Glutamatergic neuron (in vitro differentiated cells): ENCODE data around the gene CUL2. TPM values are rescaled to one million over a fixed set of nuclear protein-coding genes. Genes with fewer than 3 reads are reported as not detected.
"Not testable (repeated sequence)": the region's sequence is repeated elsewhere in the genome, so short reads cannot be mapped to it uniquely, and the experiment has no call there.

ENCODE experiments used
- DNase-seq: peaks from one replicate; pipeline ENCODE4 v3.0.0; 2022
- H3K27ac Mint-ChIP-seq: one replicate; pipeline ENCODE4 v1.8.0; 2020; ENCODE audit warnings: mild to moderate bottlenecking, mixed read lengths, inconsistent platforms; ENCODE audit not compliant: unreplicated experiment
- H3K27me3 Mint-ChIP-seq: one replicate; pipeline ENCODE4 v1.8.0; 2020; ENCODE audit warnings: mild to moderate bottlenecking, moderate library complexity, mixed read lengths, inconsistent platforms; ENCODE audit not compliant: unreplicated experiment
- H3K36me3 Mint-ChIP-seq: one replicate; pipeline ENCODE4 v1.8.0; 2020; ENCODE audit warnings: mild to moderate bottlenecking, mixed read lengths, inconsistent platforms; ENCODE audit not compliant: unreplicated experiment
- H3K4me1 Mint-ChIP-seq: one replicate; pipeline ENCODE4 v1.8.0; 2020; ENCODE audit warnings: mild to moderate bottlenecking, low read depth, mixed read lengths, inconsistent platforms; ENCODE audit not compliant: unreplicated experiment
- H3K4me3 Mint-ChIP-seq: one replicate; pipeline ENCODE4 v1.8.0; 2020; ENCODE audit warnings: mild to moderate bottlenecking, mixed read lengths, inconsistent platforms; ENCODE audit not compliant: unreplicated experiment
- H3K9me3 Mint-ChIP-seq: one replicate; pipeline ENCODE4 v1.8.0; 2020; ENCODE audit warnings: mild to moderate bottlenecking, moderate library complexity, mixed read lengths, inconsistent platforms; ENCODE audit not compliant: unreplicated experiment
- CTCF ChIP-seq: fragments of 200-600 bp; sonication (generic); IDR thresholded peaks from one replicate; pipeline ENCODE4 v1.5.0; 2021; ENCODE audit not compliant: partially characterized antibody, unreplicated experiment
- total RNA-seq: library from RNA; stranded (reverse); fragmentation: NEBNext Ultra II Directional; extraction: Animal tissue kit (Norgen Biotek cat#: 25700); gene quantifications from one replicate; pipeline ENCODE4 v1.2.1, GENCODE V29; 2021; ENCODE audit not compliant: unreplicated experiment

The CUL2 gene
- total RNA-seq, 1 donor from 2014 or later: 45.5 TPM

- TF ChIP-seq CTCF: no peak
- no peak for DNase-seq
- Mint-ChIP-seq H3K4me3 (no peak overlapping the region), H3K4me1 (no peaks in the 10 kb centered on the region), H3K9me3 (peaks cover 4% of the 10 kb centered on the region), H3K27ac (no peak overlapping the region), H3K27me3 (peaks cover 4% of the 10 kb centered on the region), H3K36me3 (no peaks in the 10 kb centered on the region)
Measured at GRCh38 chr10:34998940-34999339, 91.2 kb downstream of the CUL2 start.

GRCh38 chr10:34996843-34997242, 93.3 kb downstream of the CUL2 start:
- H3K36me3 Mint-ChIP-seq: no peaks in the 10 kb centered on the region
- H3K9me3 Mint-ChIP-seq: peaks cover 4% of the 10 kb centered on the region
- no peak overlapping the region for H3K27ac Mint-ChIP-seq
- no peak for TF ChIP-seq CTCF
- H3K27me3 Mint-ChIP-seq: peaks cover 4% of the 10 kb centered on the region
- H3K4me1 Mint-ChIP-seq: no peaks in the 10 kb centered on the region
- no peak for DNase-seq
- H3K4me3 Mint-ChIP-seq: no peak overlapping the region

- Mint-ChIP-seq H3K36me3 (no peaks in the 10 kb centered on the region), H3K4me1 (no peaks in the 10 kb centered on the region), H3K27ac (no peak overlapping the region), H3K27me3 (peaks cover 4% of the 10 kb centered on the region), H3K4me3 (no peak overlapping the region), H3K9me3 (peaks cover 4% of the 10 kb centered on the region)
- TF ChIP-seq CTCF: no peak
- DNase-seq: no peak
Measured at GRCh38 chr10:34995925-34996324, 94.2 kb downstream of the CUL2 start.

GRCh38 chr10:34994565-34995142, 95.5 kb downstream of the CUL2 start:
- TF ChIP-seq CTCF: peak; percentile 70
- peaks cover 4% of the 10 kb centered on the region for H3K9me3 Mint-ChIP-seq
- DNase-seq: peak; percentile 61
- no peaks in the 10 kb centered on the region for H3K4me1 Mint-ChIP-seq
- peaks cover 4% of the 10 kb centered on the region for H3K27me3 Mint-ChIP-seq
- H3K4me3 Mint-ChIP-seq: no peak overlapping the region
- H3K27ac Mint-ChIP-seq: no peak overlapping the region
- no peaks in the 10 kb centered on the region for H3K36me3 Mint-ChIP-seq

- H3K36me3 Mint-ChIP-seq: no peaks in the 10 kb centered on the region
- H3K4me3 Mint-ChIP-seq: no peak overlapping the region
- H3K27ac Mint-ChIP-seq: no peak overlapping the region
- H3K4me1 Mint-ChIP-seq: no peaks in the 10 kb centered on the region
- no peak for DNase-seq
- H3K9me3 Mint-ChIP-seq: peaks cover 4% of the 10 kb centered on the region
- peaks cover 4% of the 10 kb centered on the region for H3K27me3 Mint-ChIP-seq
- no peak for TF ChIP-seq CTCF
Measured at GRCh38 chr10:34993782-34994181, 96.4 kb downstream of the CUL2 start.

GRCh38 chr10:34991117-34991516, 99.0 kb downstream of the CUL2 start:
- not testable (repeated sequence) for H3K36me3 Mint-ChIP-seq, H3K4me3 Mint-ChIP-seq, H3K27me3 Mint-ChIP-seq, H3K27ac Mint-ChIP-seq, H3K4me1 Mint-ChIP-seq, DNase-seq, H3K9me3 Mint-ChIP-seq
